Caco-2 (cell line): ENCODE data around the gene CHAF1A. TPM values are rescaled to one million over a fixed set of nuclear protein-coding genes. Genes with fewer than 3 reads are reported as not detected.

Experiments used
- BruUV-seq: library from RNA; stranded (reverse); fragments of 400-500 nt; replicated peaks from 2 replicates; lab custom pipeline; 2021; lab: Mats Ljungman, UMichigan
- CTCF ChIA-PET: fragments of 300-600 bp; sonication (Branson Sonifier 250); formaldehyde crosslinking; loops from one replicate; lab custom pipeline; 2022; ENCODE audit warnings: antibody characterized with exemption; lab: Charles Lee
- POLR2A ChIA-PET: fragments of 300-600 bp; sonication (Branson Sonifier 250); formaldehyde crosslinking; loops from one replicate; lab custom pipeline; 2022; ENCODE audit warnings: antibody characterized with exemption; lab: Charles Lee
- DNase-seq, 2 experiments: peaks; one replicate each; pipeline versions ENCODE4 v3.0.0 to v3.0.0-alpha.2; 2020 to 2022
- H3K27me3 ChIP-seq: replicated peaks from 2 replicates; pipeline ENCODE4 v1.6.0; 2011; ENCODE audit warnings: low read length; ENCODE audit not compliant: control insufficient read depth, insufficient read depth
- H3K36me3 ChIP-seq: 2 replicates; pipeline ENCODE4 v1.5.1; 2011; ENCODE audit warnings: low read length; ENCODE audit not compliant: control insufficient read depth, insufficient read depth
- H3K4me1 ChIP-seq: fragments of 250-450 bp; sonication (Bioruptor Pico); 2 replicates; pipeline ENCODE4 v1.5.1; 2020; ENCODE audit warnings: mild to moderate bottlenecking
- H3K4me3 ChIP-seq: 2 replicates; pipeline ENCODE4 v1.5.1; 2011; ENCODE audit warnings: low read depth, mild to moderate bottlenecking, control low read depth, low read length
- H3K9me3 ChIP-seq: fragments of 250-450 bp; sonication (Bioruptor Pico); 2 replicates; pipeline ENCODE4 v1.5.1; 2020; ENCODE audit warnings: mild to moderate bottlenecking, moderate library complexity
- H3K27ac Mint-ChIP-seq: one replicate; pipeline ENCODE4 v1.8.0; 2022; ENCODE audit warnings: mixed read lengths; ENCODE audit not compliant: unreplicated experiment
- H3K27me3 Mint-ChIP-seq: one replicate; pipeline ENCODE4 v1.8.0; 2022; ENCODE audit warnings: mixed read lengths; ENCODE audit not compliant: insufficient read depth, unreplicated experiment
- H3K36me3 Mint-ChIP-seq: one replicate; pipeline ENCODE4 v1.8.0; 2022; ENCODE audit warnings: mild to moderate bottlenecking, mixed read lengths; ENCODE audit not compliant: insufficient read depth, unreplicated experiment
- H3K4me1 Mint-ChIP-seq: one replicate; pipeline ENCODE4 v1.8.0; 2022; ENCODE audit warnings: low read depth, mixed read lengths; ENCODE audit not compliant: unreplicated experiment
- H3K4me3 Mint-ChIP-seq: one replicate; pipeline ENCODE4 v1.8.0; 2022; ENCODE audit warnings: mild to moderate bottlenecking, moderate library complexity, mixed read lengths; ENCODE audit not compliant: unreplicated experiment
- H3K9me3 Mint-ChIP-seq: one replicate; pipeline ENCODE4 v1.8.0; 2022; ENCODE audit warnings: mixed read lengths; ENCODE audit not compliant: unreplicated experiment
- CTCF ChIP-seq, 2 experiments: fragments of 200-600 bp in 1 of 2; IDR thresholded peaks; 1 replicate in 1 of 2; 2 replicates in 1 of 2; pipeline versions ENCODE4 v1.5.1 to v1.8.0; 2011 to 2022; ENCODE audit warnings: antibody characterized with exemption in 1 of 2, control low read depth in 1 of 2, inconsistent platforms in 1 of 2, low read depth in 1 of 2, low read length in 1 of 2, mild to moderate bottlenecking in 1 of 2, moderate library complexity in 1 of 2; ENCODE audit not compliant: insufficient read depth in 1 of 2, severe bottlenecking in 1 of 2, unreplicated experiment in 1 of 2
- intact Hi-C: fragments of 100-400 bp; cut with micrococcal nuclease; formaldehyde crosslinking; loops from one replicate; pipeline ENCODE4 v1.10.0; 2022; ENCODE audit not compliant: unreplicated experiment
- total RNA-seq: library from RNA; stranded (reverse); gene quantifications from 2 replicates; pipeline ENCODE4 v1.2.3, GENCODE V29; 2022

CHAF1A gene
- total RNA-seq, 1 experiment from 2014 or later: 63.1 TPM

GRCh38 chr19:4354897-4355296 is 47.5 kb upstream of the CHAF1A start:
- Mint-ChIP-seq H3K4me3 (no peak overlapping the region), H3K36me3 (peaks cover 58% of the 10 kb centered on the region), H3K27ac (no peak overlapping the region), H3K9me3 (no peaks in the 10 kb centered on the region), H3K27me3 (no peaks in the 10 kb centered on the region), H3K4me1 (no peaks in the 10 kb centered on the region)
- Histone ChIP-seq H3K36me3 (no peaks in the 10 kb centered on the region; the same call in 1 of the 2 replicates), H3K4me3 (no peak overlapping the region), H3K9me3 (no peaks in the 10 kb centered on the region), H3K4me1 (no peaks in the 10 kb centered on the region), H3K27me3 (no peaks in the 10 kb centered on the region)
- intact Hi-C loops: no loop called here
- ChIA-PET POLR2A (no interaction called here), CTCF (interaction anchor here (0.9 kb wide), 1 partner anchor 88 kb away, joined by 3 read pairs; no protein-coding TSS in a partner anchor)
- BruUV-seq: no TSS peak
- TF ChIP-seq CTCF (IDR thresholded peaks at IDR 0.05; ENCODE audit: insufficient read depth in 1 of 2, low read depth in 1 of 2, low read length in 1 of 2, severe bottlenecking in 1 of 2, unreplicated experiment in 1 of 2): no peak
- DNase-seq: no peak

GRCh38 chr19:4357095-4357797 is 45.2 kb upstream of the CHAF1A start:
- no peak for DNase-seq
- Mint-ChIP-seq H3K9me3 (no peaks in the 10 kb centered on the region), H3K4me3 (no peak overlapping the region), H3K36me3 (peaks cover 81% of the 10 kb centered on the region), H3K4me1 (no peaks in the 10 kb centered on the region), H3K27ac (no peak overlapping the region), H3K27me3 (no peaks in the 10 kb centered on the region)
- Histone ChIP-seq H3K9me3 (no peaks in the 10 kb centered on the region), H3K27me3 (no peaks in the 10 kb centered on the region), H3K4me1 (0 out of 2 replicates have a peak, but pooled peaks cover 4% of the 10 kb centered on the region), H3K4me3 (no peak overlapping the region), H3K36me3 (peaks cover 3% of the 10 kb centered on the region)
- POLR2A ChIA-PET: no interaction called here
- no peak for TF ChIP-seq CTCF (IDR thresholded peaks at IDR 0.05; ENCODE audit: insufficient read depth in 1 of 2, low read depth in 1 of 2, low read length in 1 of 2, severe bottlenecking in 1 of 2, unreplicated experiment in 1 of 2)
- no TSS peak for BruUV-seq
- CTCF ChIA-PET: no interaction called here
- intact Hi-C loops: no loop called here

GRCh38 chr19:4357921-4358326 is 44.5 kb upstream of the CHAF1A start:
- Histone ChIP-seq H3K4me3 (no peak overlapping the region), H3K36me3 (peaks cover 3% of the 10 kb centered on the region), H3K27me3 (no peaks in the 10 kb centered on the region), H3K4me1 (0 out of 2 replicates have a peak, but pooled peaks cover 4% of the 10 kb centered on the region), H3K9me3 (no peaks in the 10 kb centered on the region)
- H3K27ac Mint-ChIP-seq: no peak overlapping the region
- intact Hi-C loops: no loop called here
- no TSS peak for BruUV-seq
- no peaks in the 10 kb centered on the region for H3K9me3 Mint-ChIP-seq
- DNase-seq: no peak
- no peaks in the 10 kb centered on the region for H3K27me3 Mint-ChIP-seq
- H3K4me1 Mint-ChIP-seq: no peaks in the 10 kb centered on the region
- ChIA-PET CTCF (interaction anchor here (0.6 kb wide), 1 partner anchor 14 kb away, joined by 3 read pairs; the partner anchor contains the start of gene MPND), POLR2A (no interaction called here)
- peaks cover 80% of the 10 kb centered on the region for H3K36me3 Mint-ChIP-seq
- TF ChIP-seq CTCF (IDR thresholded peaks at IDR 0.05; ENCODE audit: insufficient read depth in 1 of 2, low read depth in 1 of 2, low read length in 1 of 2, severe bottlenecking in 1 of 2, unreplicated experiment in 1 of 2): no peak
- H3K4me3 Mint-ChIP-seq: no peak overlapping the region
